C4-2B (cell line): Measurements from ENCODE around the gene HBM.
"Not testable (repeated sequence)": the region's sequence is repeated elsewhere in the genome, so short reads cannot be mapped to it uniquely, and the experiment has no call there.

Experiments used
- H3K27ac ChIP-seq: fragments of 450-650 bp; 2 replicates; pipeline ENCODE4 v1.5.1; 2017
- ZFX ChIP-seq: fragments of 450-650 bp; IDR thresholded peaks from 2 replicates; pipeline ENCODE4 v1.6.1; 2017
- TF ChIP-seq, protein P1 (sequence below): fragments of 450-650 bp; conservative IDR thresholded peaks from 2 replicates; pipeline ENCODE4 v1.5.1; 2017; ENCODE audit warnings: mild to moderate bottlenecking

The HBM gene

DNA sequence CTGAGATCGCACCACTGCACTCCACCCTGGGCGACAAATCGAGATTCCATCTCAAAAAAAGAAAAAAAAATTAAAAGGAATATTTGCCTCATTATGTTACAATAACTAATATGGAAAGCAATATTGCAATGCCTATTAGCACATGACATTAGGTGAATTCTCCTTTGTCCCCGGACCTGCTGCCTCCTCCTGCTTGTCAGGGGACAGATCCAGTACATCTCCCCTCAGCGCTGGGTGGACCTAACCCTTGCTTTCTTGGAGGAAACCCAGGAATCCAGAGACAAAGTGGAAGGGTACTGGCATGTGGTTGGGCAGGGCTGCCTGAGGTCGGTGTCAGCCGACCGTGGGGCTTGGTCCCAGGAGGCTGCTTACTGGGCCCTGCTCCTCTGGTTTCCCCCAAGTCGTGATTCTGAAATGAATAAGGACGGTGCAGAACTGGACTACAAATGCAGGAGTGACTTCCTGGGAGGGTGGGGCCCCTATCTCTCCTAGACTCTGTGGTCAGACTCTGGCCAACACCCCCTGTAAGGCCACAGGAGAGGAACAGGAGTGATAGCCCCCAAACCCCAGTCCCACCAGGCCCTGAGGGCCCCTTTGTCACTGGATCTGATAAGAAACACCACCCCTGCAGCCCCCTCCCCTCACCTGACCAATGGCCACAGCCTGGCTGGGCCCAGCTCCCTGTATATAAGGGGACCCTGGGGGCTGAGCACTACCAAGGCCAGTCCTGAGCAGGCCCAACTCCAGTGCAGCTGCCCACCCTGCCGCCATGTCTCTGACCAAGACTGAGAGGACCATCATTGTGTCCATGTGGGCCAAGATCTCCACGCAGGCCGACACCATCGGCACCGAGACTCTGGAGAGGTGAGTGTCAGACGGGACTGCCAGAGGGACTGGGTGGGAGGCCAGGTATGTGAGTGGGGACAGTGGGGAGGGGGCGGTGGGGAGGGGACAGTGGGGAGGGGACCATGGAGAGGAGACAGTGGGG, 13.3 kb upstream of the HBM start, which contains the start of gene HBZ:
TSS of gene HBZ (plus strand) at position 504 of the 988 bp plus-strand sequence. CDS start at position 770, 266 bp downstream.
- no peak within 1 kb of the TSS for H3K27ac ChIP-seq
- no peak for TF ChIP-seq ZFX
- TF ChIP-seq, protein P1, sequence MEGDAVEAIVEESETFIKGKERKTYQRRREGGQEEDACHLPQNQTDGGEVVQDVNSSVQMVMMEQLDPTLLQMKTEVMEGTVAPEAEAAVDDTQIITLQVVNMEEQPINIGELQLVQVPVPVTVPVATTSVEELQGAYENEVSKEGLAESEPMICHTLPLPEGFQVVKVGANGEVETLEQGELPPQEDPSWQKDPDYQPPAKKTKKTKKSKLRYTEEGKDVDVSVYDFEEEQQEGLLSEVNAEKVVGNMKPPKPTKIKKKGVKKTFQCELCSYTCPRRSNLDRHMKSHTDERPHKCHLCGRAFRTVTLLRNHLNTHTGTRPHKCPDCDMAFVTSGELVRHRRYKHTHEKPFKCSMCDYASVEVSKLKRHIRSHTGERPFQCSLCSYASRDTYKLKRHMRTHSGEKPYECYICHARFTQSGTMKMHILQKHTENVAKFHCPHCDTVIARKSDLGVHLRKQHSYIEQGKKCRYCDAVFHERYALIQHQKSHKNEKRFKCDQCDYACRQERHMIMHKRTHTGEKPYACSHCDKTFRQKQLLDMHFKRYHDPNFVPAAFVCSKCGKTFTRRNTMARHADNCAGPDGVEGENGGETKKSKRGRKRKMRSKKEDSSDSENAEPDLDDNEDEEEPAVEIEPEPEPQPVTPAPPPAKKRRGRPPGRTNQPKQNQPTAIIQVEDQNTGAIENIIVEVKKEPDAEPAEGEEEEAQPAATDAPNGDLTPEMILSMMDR, result no peak

DNA sequence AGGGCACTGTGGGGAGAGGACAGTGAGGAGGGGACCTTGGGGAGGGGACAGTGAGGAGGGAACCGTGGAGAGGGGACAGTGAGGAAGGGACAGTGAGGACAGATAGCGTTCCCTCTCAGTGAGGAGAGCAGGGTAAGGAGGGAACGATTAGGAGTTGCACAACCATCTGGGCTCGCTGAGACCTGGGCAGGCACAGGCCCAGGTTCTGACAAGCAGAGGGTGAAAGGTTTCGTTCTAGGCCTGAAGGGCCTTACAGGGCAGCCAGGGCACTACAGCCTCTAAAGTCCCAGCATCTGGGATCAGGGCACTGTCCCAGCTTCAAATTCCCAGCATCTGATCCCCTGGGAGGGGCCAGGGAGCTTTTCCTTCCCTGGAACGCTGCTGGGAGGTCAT, 12.7 kb upstream of the HBM start:
- H3K27ac ChIP-seq, result not testable (repeated sequence)

DNA sequence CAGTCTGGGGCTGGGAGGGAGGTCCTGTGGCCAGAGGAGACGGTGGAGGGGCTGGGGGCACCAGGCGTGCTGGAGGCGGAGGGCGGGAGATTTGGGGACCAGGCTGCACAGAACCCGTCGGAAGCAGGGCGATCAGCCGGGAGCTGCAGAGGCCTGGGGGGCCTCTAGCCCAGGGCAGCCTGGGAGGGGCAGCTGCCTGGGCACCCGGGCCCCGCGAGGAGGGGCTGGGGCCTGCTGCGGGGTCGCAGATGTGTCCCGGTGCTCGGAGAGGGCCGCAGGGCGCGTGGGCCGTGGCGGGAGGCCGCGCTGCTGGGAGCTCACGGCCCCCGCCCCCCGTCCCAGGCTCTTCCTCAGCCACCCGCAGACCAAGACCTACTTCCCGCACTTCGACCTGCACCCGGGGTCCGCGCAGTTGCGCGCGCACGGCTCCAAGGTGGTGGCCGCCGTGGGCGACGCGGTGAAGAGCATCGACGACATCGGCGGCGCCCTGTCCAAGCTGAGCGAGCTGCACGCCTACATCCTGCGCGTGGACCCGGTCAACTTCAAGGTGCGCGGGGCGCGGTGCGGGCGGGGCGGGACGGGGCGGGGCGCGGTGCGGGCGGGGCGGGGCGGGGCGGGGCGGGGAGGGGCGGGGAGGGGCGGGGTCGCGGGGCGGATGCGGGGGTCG, 12.1 kb upstream of the HBM start:
- not testable (repeated sequence) for H3K27ac ChIP-seq

DNA sequence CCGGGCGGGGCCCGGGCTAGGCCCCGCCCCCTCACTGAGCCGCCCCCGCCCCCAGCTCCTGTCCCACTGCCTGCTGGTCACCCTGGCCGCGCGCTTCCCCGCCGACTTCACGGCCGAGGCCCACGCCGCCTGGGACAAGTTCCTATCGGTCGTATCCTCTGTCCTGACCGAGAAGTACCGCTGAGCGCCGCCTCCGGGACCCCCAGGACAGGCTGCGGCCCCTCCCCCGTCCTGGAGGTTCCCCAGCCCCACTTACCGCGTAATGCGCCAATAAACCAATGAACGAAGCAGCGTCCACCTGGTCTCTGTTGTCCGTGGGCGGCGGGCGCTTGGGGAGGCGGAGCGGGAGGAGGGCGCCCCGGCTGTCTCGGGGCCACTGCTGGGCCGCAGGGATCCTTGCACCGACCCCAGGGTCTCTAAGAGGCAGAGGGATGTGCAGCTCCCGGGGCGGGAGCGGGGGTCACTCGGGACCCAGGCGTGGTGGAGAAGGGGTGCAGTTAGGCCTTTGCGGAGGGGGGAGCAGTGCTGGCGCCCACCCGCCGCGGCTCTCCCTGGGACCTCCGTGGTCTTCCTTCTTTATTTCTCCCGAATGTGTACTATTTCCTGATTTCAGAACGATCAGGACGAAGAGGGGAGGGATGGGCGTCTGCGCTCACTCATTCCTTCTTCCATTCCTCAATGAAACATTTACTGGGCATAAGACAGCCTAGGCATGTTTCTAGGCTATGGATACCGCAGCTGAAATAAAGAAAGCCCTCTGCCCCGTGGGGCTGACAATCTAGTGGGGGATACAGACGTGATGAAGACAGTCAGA, 11.4 kb upstream of the HBM start:
- TF ChIP-seq, protein P1, result no peak
- no peak for TF ChIP-seq ZFX
- no peak overlapping the region for H3K27ac ChIP-seq

DNA sequence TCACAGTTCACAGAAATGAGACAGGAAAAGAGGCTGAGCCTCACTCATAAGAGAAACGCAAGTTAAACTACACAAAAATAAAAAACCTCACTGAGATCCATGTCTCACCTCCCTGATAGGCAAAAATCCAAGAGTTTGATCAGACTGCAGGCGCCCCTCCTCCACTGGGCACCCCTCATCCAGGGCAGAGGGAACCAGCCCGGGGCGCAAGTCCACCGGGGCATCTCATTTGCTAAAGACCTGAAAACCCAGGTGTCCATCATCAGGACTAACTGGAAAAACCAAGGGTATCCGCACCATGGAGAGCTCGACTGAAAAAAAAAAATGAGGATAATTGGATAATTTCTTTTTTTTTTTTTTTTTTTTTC, 10.8 kb upstream of the HBM start:
- H3K27ac ChIP-seq, result no peak overlapping the region
- TF ChIP-seq ZFX, result no peak
- TF ChIP-seq, protein P1, result no peak

DNA sequence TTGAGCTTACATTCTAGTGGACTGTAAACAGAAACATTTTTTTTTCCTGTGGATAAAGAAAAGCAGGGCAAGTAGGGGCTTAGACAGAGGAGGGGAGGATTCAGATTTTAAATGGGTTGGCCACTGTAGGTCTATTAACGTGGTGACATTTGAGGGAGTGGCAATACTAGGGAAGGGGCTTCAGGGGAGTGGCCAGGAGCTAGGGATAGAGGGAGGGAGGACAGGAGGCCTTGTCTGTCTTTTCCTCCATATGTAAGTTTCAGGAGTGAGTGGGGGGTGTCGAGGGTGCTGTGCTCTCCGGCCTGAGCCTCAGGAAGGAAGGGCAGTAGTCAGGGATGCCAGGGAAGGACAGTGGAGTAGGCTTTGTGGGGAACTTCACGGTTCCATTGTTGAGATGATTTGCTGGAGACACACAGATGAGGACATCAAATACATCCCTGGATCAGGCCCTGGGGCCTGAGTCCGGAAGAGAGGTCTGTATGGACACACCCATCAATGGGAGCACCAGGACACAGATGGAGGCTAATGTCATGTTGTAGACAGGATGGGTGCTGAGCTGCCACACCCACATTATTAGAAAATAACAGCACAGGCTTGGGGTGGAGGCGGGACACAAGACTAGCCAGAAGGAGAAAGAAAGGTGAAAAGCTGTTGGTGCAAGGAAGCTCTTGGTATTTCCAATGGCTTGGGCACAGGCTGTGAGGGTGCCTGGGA, 6.5 kb upstream of the HBM start:
- TF ChIP-seq, protein P1, result no peak
- no peak for TF ChIP-seq ZFX

DNA sequence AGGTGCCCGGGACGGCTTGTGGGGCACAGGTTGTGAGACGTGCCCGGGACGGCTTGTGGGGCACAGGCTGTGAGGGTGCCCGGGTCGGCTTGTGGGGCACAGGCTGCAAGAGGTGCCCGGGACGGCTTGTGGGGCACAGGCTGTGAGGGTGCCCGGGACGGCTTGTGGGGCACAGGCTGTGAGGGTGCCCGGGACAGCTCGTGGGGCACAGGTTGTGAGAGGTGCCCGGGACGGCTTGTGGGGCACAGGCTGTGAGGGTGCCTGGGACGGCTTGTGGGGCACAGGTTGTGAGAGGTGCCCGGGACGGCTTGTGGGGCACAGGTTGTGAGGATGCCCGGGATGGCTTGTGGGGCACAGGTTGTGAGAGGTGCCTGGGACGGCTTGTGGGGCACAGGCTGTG, 5.5 kb upstream of the HBM start:
- not testable (repeated sequence) for H3K27ac ChIP-seq

More for the DNA sequence above, 6.5 kb upstream of the HBM start:
- H3K27ac ChIP-seq, result no peak overlapping the region

DNA sequence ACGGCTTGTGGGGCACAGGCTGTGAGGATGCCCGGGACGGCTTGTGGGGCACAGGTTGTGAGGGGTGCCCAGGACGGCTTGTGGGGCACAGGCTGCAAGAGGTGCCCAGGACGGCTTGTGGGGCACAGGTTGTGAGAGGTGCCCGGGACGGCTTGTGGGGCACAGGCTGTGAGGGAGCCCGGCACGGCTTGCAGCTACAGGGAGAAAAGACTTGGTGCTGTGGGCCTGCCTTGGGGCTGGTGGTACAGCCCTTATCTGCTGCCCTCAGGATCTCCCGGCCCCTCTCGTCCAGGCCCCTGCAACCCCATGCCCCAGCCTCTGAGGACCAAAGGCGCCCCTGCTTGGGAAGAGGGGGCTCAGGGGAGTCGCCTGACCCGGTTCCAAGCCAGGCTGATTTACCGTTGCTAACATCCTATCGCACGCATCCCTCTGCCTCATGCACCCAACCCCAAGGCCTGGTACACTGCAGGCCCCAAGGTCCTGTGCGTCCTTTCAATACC, 5.0 kb upstream of the HBM start:
- TF ChIP-seq ZFX, result no peak
- TF ChIP-seq, protein P1, result no peak
- no peak overlapping the region for H3K27ac ChIP-seq
